Measurements from ENCODE around the gene PDK2.

Gene PDK2

GRCh38 chr17:50112694-50113093 lies 17.5 kb downstream of the PDK2 start:
- Histone ChIP-seq H3K4me1 (ENCODE audit: control insufficient read depth, insufficient read depth, low read length) (peaks cover 27% of the 10 kb centered on the region), H3K36me3 (ENCODE audit: control insufficient read depth, insufficient read depth, low read length, severe bottlenecking) (peaks cover 26% of the 10 kb centered on the region), H3K9me3 (ENCODE audit: control insufficient read depth, low read length) (no peaks in the 10 kb centered on the region), H3K27me3 (replicated peaks; ENCODE audit: control insufficient read depth, insufficient read depth, low read length) (no peaks in the 10 kb centered on the region), H3K9ac (ENCODE audit: low read length) (peak overlapping the region; percentile 33), H3K4me3 (ENCODE audit: low read length) (no peak overlapping the region)
- DNase-seq (ENCODE audit: low read depth), result no peak

- H3K9me3 ChIP-seq (ENCODE audit: control insufficient read depth, low read length), result no peaks in the 10 kb centered on the region
- DNase-seq (ENCODE audit: low read depth), result no peak
- no peak overlapping the region for H3K9ac ChIP-seq (ENCODE audit: low read length)
- no peaks in the 10 kb centered on the region for H3K27me3 ChIP-seq (replicated peaks; ENCODE audit: control insufficient read depth, insufficient read depth, low read length)
- H3K4me1 ChIP-seq (ENCODE audit: control insufficient read depth, insufficient read depth, low read length), result peaks cover 27% of the 10 kb centered on the region
- peaks cover 17% of the 10 kb centered on the region for H3K36me3 ChIP-seq (ENCODE audit: control insufficient read depth, insufficient read depth, low read length, severe bottlenecking)
- no peak overlapping the region for H3K4me3 ChIP-seq (ENCODE audit: low read length)
Measured at GRCh38 chr17:50113624-50114320, 18.6 kb downstream of the PDK2 start.

DNA sequence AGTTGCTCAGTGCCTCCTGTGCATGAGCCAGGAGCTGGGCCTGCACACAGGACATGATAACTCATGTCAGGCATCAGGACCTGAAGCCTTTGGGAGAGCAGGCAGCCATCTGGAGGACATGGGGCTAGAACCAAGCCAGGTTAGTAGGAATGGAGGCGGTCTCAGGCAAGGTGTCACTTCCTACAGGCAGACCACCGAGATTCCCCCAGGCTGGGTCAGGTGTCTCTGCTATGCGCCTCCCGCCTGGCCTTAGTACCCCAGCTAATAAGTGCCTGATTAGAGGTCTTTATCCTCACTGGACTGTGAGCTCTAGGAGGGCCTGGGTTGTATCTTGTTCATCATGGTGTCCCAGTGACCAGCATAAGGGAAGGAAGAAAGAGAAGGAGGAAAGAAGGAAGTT lies 19.2 kb downstream of the PDK2 start:
- Histone ChIP-seq H3K4me3 (ENCODE audit: low read length) (no peak overlapping the region), H3K27me3 (replicated peaks; ENCODE audit: control insufficient read depth, insufficient read depth, low read length) (no peaks in the 10 kb centered on the region), H3K4me1 (ENCODE audit: control insufficient read depth, insufficient read depth, low read length) (peaks cover 27% of the 10 kb centered on the region), H3K36me3 (ENCODE audit: control insufficient read depth, insufficient read depth, low read length, severe bottlenecking) (peaks cover 10% of the 10 kb centered on the region), H3K9ac (ENCODE audit: low read length) (no peak overlapping the region), H3K9me3 (ENCODE audit: control insufficient read depth, low read length) (no peaks in the 10 kb centered on the region)
- DNase-seq (ENCODE audit: low read depth), result no peak

DNA sequence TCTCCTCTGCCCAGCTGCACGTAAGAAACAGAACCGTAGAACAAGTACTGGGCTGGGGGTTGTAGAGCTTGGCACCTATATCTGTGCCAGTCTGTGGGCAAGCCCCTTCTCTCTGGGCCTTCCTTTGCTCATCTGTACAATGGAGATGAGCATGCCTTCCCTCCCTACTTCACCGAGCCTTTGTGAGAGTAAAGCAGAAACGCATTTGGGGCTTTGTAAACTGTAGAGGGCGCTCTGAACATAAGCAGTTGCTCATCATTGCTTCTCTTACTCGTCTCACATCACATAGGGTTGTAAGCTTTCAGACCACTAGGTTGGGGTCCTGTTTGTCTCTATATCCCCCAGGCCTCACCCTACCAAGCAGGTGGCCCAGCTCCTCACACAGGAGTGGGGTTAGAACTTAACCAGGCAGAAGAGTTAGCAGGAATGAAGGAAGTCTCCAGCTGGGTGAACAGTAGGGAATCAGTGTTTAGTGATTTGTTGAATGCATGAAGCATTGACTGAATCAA lies 19.8 kb downstream of the PDK2 start:
- DNase-seq (ENCODE audit: low read depth), result peak; percentile 75
- Histone ChIP-seq H3K4me3 (ENCODE audit: low read length) (no peak overlapping the region), H3K27me3 (replicated peaks; ENCODE audit: control insufficient read depth, insufficient read depth, low read length) (peaks cover 4% of the 10 kb centered on the region), H3K9me3 (ENCODE audit: control insufficient read depth, low read length) (no peaks in the 10 kb centered on the region), H3K36me3 (ENCODE audit: control insufficient read depth, insufficient read depth, low read length, severe bottlenecking) (peaks cover 7% of the 10 kb centered on the region), H3K9ac (ENCODE audit: low read length) (no peak overlapping the region), H3K4me1 (ENCODE audit: control insufficient read depth, insufficient read depth, low read length) (peaks cover 27% of the 10 kb centered on the region)

DNA sequence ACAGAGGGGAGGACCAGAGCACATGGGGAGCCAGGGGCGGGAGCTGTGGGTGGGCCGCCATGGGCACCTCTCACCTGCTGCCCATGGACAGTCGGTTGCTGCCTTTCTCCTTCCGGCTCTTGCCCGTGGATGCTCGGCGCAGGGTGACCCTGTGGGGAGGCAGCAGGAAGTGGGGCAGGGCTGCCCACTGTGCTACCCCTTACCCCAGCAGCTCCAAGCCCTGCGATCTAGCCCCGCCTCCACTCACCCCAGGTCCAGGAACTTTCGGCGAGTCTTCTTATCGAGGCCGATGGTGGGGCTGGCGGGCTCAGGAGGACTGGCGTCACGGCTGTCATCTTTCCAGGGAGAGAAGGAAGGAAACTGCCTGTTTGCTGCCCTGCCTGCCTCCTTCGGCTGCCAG lies 20.6 kb downstream of the PDK2 start:
- H3K36me3 ChIP-seq (ENCODE audit: control insufficient read depth, insufficient read depth, low read length, severe bottlenecking), result no peaks in the 10 kb centered on the region
- H3K9ac ChIP-seq (ENCODE audit: low read length), result no peak overlapping the region
- peaks cover 27% of the 10 kb centered on the region for H3K4me1 ChIP-seq (ENCODE audit: control insufficient read depth, insufficient read depth, low read length)
- DNase-seq (ENCODE audit: low read depth), result no peak
- H3K27me3 ChIP-seq (replicated peaks; ENCODE audit: control insufficient read depth, insufficient read depth, low read length), result peaks cover 6% of the 10 kb centered on the region
- no peaks in the 10 kb centered on the region for H3K9me3 ChIP-seq (ENCODE audit: control insufficient read depth, low read length)
- H3K4me3 ChIP-seq (ENCODE audit: low read length), result no peak overlapping the region

GRCh38 chr17:50117202-50118051 lies 22.3 kb downstream of the PDK2 start:
- Histone ChIP-seq H3K36me3 (ENCODE audit: control insufficient read depth, insufficient read depth, low read length, severe bottlenecking) (no peaks in the 10 kb centered on the region), H3K4me3 (ENCODE audit: low read length) (peak overlapping the region; percentile 58), H3K9ac (ENCODE audit: low read length) (peak overlapping the region; percentile 19), H3K4me1 (ENCODE audit: control insufficient read depth, insufficient read depth, low read length) (peaks cover 14% of the 10 kb centered on the region), H3K9me3 (ENCODE audit: control insufficient read depth, low read length) (no peaks in the 10 kb centered on the region), H3K27me3 (replicated peaks; ENCODE audit: control insufficient read depth, insufficient read depth, low read length) (peaks cover 6% of the 10 kb centered on the region)
- DNase-seq (ENCODE audit: low read depth), result peak; percentile 69

DNA sequence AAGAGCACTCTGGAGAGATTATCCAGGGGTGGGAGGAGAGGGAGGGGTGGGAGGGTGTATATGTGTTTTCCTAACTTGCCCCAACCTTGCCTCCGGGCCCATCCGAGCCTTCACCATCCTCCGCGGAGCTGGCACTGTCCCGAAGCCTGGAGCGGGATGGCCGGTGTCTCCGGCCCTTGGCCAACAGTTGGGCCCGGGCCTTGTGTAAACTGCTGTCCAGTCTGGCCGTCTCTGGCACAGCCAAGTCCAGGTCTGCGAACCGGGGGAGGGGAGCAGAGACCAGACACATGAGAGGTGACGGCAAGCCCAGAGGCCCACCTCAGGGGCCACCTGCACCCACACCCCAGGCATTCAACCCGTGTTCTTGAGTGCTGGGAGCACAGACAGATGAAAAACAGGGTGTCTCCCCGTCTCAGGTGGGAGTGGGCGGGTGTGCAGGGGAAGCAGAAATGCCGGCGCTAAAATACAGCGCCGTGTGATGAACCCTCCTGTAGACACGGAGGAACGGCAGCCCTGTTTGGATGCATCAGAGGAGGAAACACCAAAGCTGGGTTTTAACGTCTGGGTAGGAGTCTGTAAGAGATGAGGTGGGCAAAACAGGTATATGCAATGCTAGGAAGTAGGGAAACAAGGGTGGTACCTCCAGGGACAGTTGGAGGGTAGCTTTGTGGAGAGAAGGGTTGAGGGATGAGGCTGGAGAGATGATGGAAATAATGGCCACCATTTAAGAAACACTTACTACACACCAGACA lies 23.1 kb downstream of the PDK2 start:
- Histone ChIP-seq H3K9ac (ENCODE audit: low read length) (no peak overlapping the region), H3K9me3 (ENCODE audit: control insufficient read depth, low read length) (no peaks in the 10 kb centered on the region), H3K36me3 (ENCODE audit: control insufficient read depth, insufficient read depth, low read length, severe bottlenecking) (no peaks in the 10 kb centered on the region), H3K4me3 (ENCODE audit: low read length) (no peak overlapping the region), H3K27me3 (replicated peaks; ENCODE audit: control insufficient read depth, insufficient read depth, low read length) (peaks cover 6% of the 10 kb centered on the region), H3K4me1 (ENCODE audit: control insufficient read depth, insufficient read depth, low read length) (peaks cover 9% of the 10 kb centered on the region)
- no peak for DNase-seq (ENCODE audit: low read depth)

GRCh38 chr17:50118828-50119218 lies 23.7 kb downstream of the PDK2 start:
- no peak overlapping the region for H3K4me3 ChIP-seq (ENCODE audit: low read length)
- H3K9me3 ChIP-seq (ENCODE audit: control insufficient read depth, low read length), result no peaks in the 10 kb centered on the region
- no peak overlapping the region for H3K9ac ChIP-seq (ENCODE audit: low read length)
- peaks cover 6% of the 10 kb centered on the region for H3K27me3 ChIP-seq (replicated peaks; ENCODE audit: control insufficient read depth, insufficient read depth, low read length)
- H3K4me1 ChIP-seq (ENCODE audit: control insufficient read depth, insufficient read depth, low read length), result peaks cover 9% of the 10 kb centered on the region
- H3K36me3 ChIP-seq (ENCODE audit: control insufficient read depth, insufficient read depth, low read length, severe bottlenecking), result no peaks in the 10 kb centered on the region
- no peak for DNase-seq (ENCODE audit: low read depth)

DNA sequence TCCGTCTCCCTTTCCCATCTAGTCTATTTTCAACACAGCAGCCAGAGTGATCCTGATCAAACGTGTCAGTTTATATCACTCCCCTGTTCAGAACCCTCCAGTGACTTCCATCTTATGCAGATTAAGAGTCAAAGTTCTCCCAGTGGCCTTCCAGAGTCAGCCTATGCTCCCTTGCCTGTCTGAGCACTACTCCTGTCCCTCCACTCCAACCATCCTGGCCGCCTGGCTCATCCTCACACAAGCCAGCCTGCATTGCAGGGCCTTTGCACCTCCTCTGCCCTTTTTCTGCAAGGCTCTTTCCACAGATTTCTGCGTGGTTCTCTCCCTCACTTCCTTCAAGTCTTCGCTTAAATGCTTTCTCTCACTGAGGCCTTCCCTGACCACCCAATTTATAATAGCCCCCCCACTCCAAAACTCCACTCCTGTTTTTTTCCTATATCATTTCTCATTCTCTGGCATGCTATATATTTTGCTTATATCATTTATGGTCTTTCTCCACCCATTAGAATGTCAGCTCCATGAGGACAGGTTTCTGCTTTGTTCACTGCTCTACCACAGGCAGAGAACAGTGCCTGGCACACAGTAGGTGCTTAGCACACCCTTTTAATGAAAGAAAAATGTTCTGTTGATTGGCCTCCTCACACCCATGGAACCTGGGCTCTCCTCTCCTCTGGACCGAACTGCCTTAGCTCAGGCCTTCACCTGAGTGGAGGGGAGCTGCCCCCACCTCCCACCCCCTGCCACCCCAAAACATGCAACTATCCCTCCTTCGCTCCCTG lies 25.5 kb downstream of the PDK2 start:
- H3K27me3 ChIP-seq (replicated peaks; ENCODE audit: control insufficient read depth, insufficient read depth, low read length), result peaks cover 6% of the 10 kb centered on the region
- H3K9me3 ChIP-seq (ENCODE audit: control insufficient read depth, low read length), result no peaks in the 10 kb centered on the region
- H3K9ac ChIP-seq (ENCODE audit: low read length), result no peak overlapping the region
- H3K4me3 ChIP-seq (ENCODE audit: low read length), result no peak overlapping the region
- DNase-seq (ENCODE audit: low read depth), result no peak
- H3K36me3 ChIP-seq (ENCODE audit: control insufficient read depth, insufficient read depth, low read length, severe bottlenecking), result no peaks in the 10 kb centered on the region
- peaks cover 9% of the 10 kb centered on the region for H3K4me1 ChIP-seq (ENCODE audit: control insufficient read depth, insufficient read depth, low read length)

GRCh38 chr17:50122945-50123344 lies 27.8 kb downstream of the PDK2 start:
- H3K27me3 ChIP-seq (replicated peaks; ENCODE audit: control insufficient read depth, insufficient read depth, low read length), result peaks cover 6% of the 10 kb centered on the region
- no peak overlapping the region for H3K9ac ChIP-seq (ENCODE audit: low read length)
- no peak overlapping the region for H3K4me3 ChIP-seq (ENCODE audit: low read length)
- DNase-seq (ENCODE audit: low read depth), result no peak
- H3K4me1 ChIP-seq (ENCODE audit: control insufficient read depth, insufficient read depth, low read length), result peaks cover 3% of the 10 kb centered on the region
- no peaks in the 10 kb centered on the region for H3K36me3 ChIP-seq (ENCODE audit: control insufficient read depth, insufficient read depth, low read length, severe bottlenecking)
- no peaks in the 10 kb centered on the region for H3K9me3 ChIP-seq (ENCODE audit: control insufficient read depth, low read length)

Measured in adipocyte (in vitro differentiated cells).